BJ (cell line): Measurements from ENCODE around the gene MTMR11. TPM values are rescaled to one million over a fixed set of nuclear protein-coding genes. Genes with fewer than 3 reads are reported as not detected.

Experiments
- CTCF ChIA-PET: fragments of 350-600 bp; formaldehyde crosslinking; extraction: SDS; loops from one replicate; lab custom pipeline; 2021; ENCODE audit warnings: antibody characterized with exemption, inconsistent platforms; lab: Yijun Ruan, JAX
- POLR2A ChIA-PET: fragments of 300-600 bp; sonication (Branson Sonifier 250); formaldehyde crosslinking; extraction: SDS; loops from one replicate; lab custom pipeline; 2021; ENCODE audit warnings: antibody characterized with exemption; lab: Charles Lee
- DNase-seq: peaks from one replicate; pipeline ENCODE4 v3.0.0-alpha.2; 2011; ENCODE audit warnings: low read depth
- H3K27me3 ChIP-seq: 2 replicates; pipeline ENCODE4 v1.6.0; 2011; ENCODE audit warnings: low read length; ENCODE audit not compliant: control insufficient read depth, insufficient read depth
- H3K36me3 ChIP-seq: 2 replicates; pipeline ENCODE4 v1.5.1; 2011; ENCODE audit warnings: low read length; ENCODE audit not compliant: control insufficient read depth, insufficient read depth
- H3K4me3 ChIP-seq: 2 replicates; pipeline ENCODE4 v1.5.1; 2011; ENCODE audit warnings: low read depth, mild to moderate bottlenecking, control low read depth, low read length
- polyA plus RNA-seq: library from polyadenylated mRNA; depleted of rRNA; stranded (reverse); fragments of >200 nt; gene quantifications from 2 replicates; pipeline ENCODE4 v1.2.3, GENCODE V29; 2011
- TF ChIP-seq, protein P1 (sequence below): IDR thresholded peaks from 2 replicates; pipeline ENCODE4 v1.5.1; 2011; ENCODE audit warnings: low read depth, mild to moderate bottlenecking, control low read depth, inconsistent platforms, low read length, moderate library complexity; ENCODE audit not compliant: insufficient read depth

Gene MTMR11
- polyA plus RNA-seq, 1 experiment: 14.5 TPM

DNA sequence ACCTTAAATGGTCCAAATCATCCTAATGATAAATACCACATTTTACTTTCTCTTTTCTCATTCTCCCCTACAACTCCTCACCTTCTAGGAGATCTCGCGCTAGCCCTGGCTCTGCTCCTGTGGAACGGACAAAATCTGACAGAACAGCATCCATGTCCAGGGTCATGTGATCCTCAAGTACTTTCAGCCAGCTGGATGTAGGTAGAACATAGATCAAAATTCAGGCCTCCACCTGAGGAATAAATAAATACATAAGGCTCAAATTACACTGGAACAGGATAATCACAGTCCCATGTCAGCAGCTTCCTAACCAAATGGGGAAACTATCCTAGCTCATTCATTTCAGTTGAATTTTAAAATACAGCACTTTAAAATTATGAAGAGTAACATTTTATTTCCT, 40.7 kb upstream of the MTMR11 start:
- TF ChIP-seq, protein P1, sequence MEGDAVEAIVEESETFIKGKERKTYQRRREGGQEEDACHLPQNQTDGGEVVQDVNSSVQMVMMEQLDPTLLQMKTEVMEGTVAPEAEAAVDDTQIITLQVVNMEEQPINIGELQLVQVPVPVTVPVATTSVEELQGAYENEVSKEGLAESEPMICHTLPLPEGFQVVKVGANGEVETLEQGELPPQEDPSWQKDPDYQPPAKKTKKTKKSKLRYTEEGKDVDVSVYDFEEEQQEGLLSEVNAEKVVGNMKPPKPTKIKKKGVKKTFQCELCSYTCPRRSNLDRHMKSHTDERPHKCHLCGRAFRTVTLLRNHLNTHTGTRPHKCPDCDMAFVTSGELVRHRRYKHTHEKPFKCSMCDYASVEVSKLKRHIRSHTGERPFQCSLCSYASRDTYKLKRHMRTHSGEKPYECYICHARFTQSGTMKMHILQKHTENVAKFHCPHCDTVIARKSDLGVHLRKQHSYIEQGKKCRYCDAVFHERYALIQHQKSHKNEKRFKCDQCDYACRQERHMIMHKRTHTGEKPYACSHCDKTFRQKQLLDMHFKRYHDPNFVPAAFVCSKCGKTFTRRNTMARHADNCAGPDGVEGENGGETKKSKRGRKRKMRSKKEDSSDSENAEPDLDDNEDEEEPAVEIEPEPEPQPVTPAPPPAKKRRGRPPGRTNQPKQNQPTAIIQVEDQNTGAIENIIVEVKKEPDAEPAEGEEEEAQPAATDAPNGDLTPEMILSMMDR: no peak
- peaks cover 9% of the 10 kb centered on the region for H3K36me3 ChIP-seq
- H3K27me3 ChIP-seq: no peaks in the 10 kb centered on the region
- ChIA-PET POLR2A (no interaction called here), CTCF (interaction anchor here (1.0 kb wide), 1 partner anchor 20 kb away, joined by 3 read pairs; no protein-coding TSS in a partner anchor)
- DNase-seq: no peak
- H3K4me3 ChIP-seq: no peak overlapping the region

DNA sequence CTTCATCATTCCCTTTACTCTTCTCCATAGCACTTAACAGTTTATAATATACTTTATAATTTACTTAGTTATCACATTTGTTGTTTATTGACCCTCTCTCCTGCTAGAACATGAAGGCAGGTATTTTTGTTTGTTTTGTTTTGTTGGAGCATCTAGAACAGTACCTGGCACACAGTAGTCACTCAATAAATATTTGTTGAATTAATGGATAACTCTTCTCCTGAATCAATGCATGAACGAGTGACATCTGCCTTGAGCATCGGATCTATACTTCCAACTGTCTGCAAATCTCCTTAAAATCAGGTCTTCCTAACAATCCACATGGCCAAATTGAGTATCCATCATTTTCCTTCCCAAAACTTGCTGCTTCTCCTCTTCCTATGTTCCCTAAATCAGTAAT, 35.9 kb upstream of the MTMR11 start:
- peaks cover 12% of the 10 kb centered on the region for H3K36me3 ChIP-seq
- no peaks in the 10 kb centered on the region for H3K27me3 ChIP-seq
- ChIA-PET CTCF (interaction anchor here (1.9 kb wide), 1 partner anchor 10 kb away, joined by 4 read pairs; no protein-coding TSS in a partner anchor), POLR2A (no interaction called here)
- TF ChIP-seq, protein P1: no peak
- DNase-seq: no peak
- no peak overlapping the region for H3K4me3 ChIP-seq

DNA sequence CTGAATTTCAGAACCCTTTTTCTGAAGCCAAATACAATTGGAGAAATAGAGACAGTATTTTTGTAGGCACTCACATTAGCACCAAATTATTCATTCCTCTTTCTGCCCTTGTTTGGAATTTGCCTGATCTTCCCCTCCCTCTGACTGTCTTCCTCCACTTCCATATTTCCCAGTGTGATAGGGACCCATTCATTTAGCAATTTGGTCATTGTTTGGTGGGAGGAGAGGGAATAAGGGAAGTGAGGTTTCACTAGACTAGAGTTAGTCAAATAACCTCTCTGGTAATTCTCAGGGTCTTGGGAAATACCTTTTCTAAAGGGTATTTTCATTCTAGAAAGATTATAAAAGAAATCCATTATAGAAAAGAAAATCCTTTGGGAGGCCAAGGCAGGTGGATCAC, 31.0 kb upstream of the MTMR11 start:
- DNase-seq: no peak
- Histone ChIP-seq H3K4me3 (no peak overlapping the region), H3K36me3 (peaks cover 19% of the 10 kb centered on the region), H3K27me3 (no peaks in the 10 kb centered on the region)
- TF ChIP-seq, protein P1: no peak
- ChIA-PET CTCF (no interaction called here), POLR2A (no interaction called here)

DNA sequence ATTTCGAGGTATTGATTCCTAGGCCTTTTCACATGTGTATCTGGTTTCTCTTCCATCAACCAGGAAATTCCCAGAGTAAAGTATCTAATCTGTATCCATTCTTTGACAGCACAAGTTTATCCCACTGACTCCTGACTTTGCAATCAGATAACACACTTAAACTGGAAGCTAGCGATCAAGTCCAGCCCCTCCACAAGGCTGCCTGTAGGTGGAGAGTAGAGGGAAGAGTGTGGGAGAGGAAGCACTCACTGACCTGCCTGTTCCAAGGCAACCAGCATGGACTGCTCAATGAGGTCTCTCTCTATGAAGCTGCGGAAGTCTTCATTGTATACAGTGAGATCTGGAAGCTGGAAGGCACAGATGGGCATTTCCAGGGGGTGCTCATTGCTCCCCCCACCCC, 30.4 kb upstream of the MTMR11 start:
- Histone ChIP-seq H3K27me3 (no peaks in the 10 kb centered on the region), H3K4me3 (no peak overlapping the region), H3K36me3 (peaks cover 18% of the 10 kb centered on the region)
- no peak for DNase-seq
- TF ChIP-seq, protein P1: no peak
- CTCF ChIA-PET: interaction anchor here (0.8 to 1.2 kb wide), 2 partner anchors 19 to 84 kb away, joined by 4 read pairs; no protein-coding TSS in a partner anchor
- POLR2A ChIA-PET: no interaction called here

DNA sequence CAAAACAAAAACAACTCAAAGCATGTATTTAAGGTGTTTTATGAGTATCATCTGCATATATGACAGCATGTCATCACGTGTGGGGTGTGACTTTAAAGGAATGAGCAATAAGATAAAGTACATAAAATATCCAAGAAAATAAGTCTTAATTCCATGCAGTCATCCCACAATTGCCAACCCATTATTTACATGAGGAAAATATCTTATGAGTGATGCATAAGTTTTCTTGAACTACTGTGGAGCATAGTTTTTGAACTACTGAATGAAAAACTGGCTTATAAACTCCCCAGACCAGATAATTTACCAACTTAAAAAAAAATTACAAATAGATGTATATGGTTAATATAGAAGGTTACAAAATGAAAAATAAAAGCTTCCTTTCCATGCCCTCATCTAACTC, 29.7 kb upstream of the MTMR11 start:
- peaks cover 18% of the 10 kb centered on the region for H3K36me3 ChIP-seq
- TF ChIP-seq, protein P1: no peak
- H3K4me3 ChIP-seq: no peak overlapping the region
- no peaks in the 10 kb centered on the region for H3K27me3 ChIP-seq
- ChIA-PET POLR2A (no interaction called here), CTCF (interaction anchor here (0.8 to 1.2 kb wide), 2 partner anchors 20 to 84 kb away, joined by 4 read pairs; no protein-coding TSS in a partner anchor)
- DNase-seq: no peak
